GM18517 (cell line): ENCODE results near the gene PRCC.

ENCODE experiments used
- ATAC-seq: cut with Tn5 transposase; IDR thresholded peaks from one replicate; pipeline ENCODE4 v1.9.1; 2021; ENCODE audit warnings: mild to moderate bottlenecking, moderate library complexity; ENCODE audit not compliant: unreplicated experiment

Gene PRCC

DNA sequence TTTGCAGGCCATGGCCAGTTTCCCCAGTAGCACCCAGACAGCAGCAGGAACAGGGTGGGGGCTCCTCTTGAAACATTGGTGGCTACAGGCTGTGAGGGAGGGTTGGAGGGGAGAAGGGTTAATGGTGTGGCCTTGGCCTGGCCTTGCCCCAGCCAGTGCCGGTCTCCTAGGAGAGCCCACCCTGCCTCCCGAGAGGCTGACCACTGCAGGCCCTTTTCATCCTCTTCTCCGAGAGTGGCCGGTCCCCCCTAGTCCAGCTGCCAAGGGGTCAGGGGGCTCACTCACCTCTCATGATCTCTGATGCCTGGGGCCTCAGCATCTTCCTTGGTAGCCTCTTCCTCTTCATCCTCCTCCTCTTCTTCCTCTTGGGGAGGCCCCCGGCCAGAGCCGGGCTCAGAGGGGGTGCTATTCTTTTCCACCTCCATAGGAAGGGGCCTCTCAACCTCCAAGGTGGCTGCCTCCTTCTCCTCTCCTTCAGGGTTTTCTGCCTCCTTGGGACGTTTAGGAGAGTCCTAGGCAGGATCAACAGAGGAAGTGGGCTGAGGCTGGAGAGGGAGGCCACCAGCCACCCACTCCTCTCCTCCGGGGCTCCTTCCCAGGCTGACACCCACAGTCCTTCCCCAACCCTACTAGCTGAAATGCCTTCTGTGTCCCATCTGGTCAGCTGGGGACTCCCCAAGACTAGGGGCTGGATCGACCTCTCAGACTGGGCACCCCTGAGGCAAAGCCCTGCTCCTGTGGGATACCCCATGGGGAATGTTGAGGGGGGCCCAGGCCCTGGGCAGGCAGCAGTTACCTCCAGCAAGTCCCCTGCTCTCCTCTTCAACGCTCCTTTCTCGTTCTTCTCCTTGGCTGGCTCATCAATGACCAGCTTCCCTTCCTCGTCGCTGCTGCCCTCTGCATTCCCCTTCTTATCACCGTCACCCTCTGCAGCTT, 23.7 kb upstream of the PRCC start:
- no peak for ATAC-seq

DNA sequence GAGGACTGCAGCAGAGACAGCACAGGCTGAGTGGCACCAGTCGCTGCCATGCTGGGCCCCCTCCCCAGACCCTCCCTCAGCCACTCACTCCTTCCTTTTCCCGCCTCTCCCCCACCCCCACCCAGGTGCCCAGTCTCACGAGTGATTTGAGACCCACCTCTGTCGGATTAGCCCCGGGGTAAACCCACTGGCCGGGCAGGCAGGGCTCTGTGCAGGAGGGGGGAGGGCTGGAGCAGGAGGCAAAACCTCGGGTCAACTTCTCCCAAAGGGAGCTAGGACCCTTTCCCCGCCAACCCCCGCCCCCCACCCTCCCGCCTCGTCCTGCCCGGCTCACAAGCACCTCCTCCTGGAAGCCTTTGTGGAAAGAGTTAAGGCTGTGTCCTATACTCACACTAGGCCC, 23.0 kb upstream of the PRCC start:
- ATAC-seq = no peak

GRCh38 chr1:156744786-156745419, 22.4 kb upstream of the PRCC start:
- no peak for ATAC-seq

GRCh38 chr1:156745881-156746280, 21.5 kb upstream of the PRCC start:
- no peak for ATAC-seq

DNA sequence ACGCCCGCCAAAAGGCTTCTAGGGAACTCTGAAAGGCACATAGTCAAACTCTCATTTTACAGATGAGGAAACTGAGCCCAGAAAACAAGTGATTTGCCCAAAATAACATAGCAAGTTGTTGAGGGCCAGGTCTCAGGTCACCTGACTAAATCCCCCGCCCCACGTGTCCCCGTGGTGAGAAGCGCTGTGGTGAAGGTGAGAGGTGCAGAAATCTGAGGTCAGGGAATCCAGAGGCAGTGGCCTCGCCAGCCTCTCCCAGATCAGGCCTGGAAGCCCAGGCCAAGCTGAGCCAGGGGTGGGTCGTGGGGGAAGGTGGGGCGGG, 21.0 kb upstream of the PRCC start:
- no peak for ATAC-seq

DNA sequence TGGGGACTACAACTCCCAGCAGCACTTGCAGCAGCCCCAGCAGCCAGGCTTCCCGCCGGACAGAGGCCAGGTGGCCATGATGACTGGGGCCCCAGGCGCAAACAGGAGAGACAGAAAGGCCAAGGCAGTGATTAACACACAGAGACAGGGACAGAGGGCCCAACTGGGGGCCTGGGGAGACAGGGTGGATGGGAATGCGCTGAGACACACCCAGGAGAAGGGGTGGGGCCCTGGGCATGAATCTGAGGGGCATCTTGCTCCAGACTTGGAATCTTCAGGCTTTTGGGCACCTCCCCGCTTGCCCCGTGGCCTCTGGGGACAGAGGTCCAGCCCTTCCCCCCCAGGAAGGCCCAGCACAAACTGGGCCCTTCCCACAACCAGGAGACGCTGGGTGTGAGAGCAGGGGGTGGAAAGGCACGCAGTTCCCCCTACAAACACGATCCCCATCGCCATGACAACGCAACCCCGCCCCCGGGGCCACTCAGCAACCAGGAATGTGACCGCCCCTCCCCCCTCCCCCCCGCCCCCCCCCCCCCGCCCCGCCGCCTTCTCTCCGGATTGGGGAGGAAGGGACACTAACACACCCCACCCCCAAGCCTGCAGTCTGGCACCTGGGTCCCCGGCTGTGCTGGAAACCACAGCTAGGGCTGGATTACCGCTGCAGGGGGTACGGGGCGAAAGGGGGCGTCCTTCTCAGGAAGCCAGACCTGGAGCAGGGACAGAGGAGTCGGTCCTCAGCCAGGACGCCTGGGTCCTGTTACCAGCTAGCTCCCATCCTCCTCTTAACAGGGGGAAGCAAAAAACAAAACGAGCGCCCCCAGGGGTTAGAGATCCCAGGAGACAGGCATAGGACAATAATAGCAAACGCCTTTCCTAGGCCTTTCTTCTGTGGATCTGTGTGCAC, 20.4 kb upstream of the PRCC start:
- no peak for ATAC-seq

DNA sequence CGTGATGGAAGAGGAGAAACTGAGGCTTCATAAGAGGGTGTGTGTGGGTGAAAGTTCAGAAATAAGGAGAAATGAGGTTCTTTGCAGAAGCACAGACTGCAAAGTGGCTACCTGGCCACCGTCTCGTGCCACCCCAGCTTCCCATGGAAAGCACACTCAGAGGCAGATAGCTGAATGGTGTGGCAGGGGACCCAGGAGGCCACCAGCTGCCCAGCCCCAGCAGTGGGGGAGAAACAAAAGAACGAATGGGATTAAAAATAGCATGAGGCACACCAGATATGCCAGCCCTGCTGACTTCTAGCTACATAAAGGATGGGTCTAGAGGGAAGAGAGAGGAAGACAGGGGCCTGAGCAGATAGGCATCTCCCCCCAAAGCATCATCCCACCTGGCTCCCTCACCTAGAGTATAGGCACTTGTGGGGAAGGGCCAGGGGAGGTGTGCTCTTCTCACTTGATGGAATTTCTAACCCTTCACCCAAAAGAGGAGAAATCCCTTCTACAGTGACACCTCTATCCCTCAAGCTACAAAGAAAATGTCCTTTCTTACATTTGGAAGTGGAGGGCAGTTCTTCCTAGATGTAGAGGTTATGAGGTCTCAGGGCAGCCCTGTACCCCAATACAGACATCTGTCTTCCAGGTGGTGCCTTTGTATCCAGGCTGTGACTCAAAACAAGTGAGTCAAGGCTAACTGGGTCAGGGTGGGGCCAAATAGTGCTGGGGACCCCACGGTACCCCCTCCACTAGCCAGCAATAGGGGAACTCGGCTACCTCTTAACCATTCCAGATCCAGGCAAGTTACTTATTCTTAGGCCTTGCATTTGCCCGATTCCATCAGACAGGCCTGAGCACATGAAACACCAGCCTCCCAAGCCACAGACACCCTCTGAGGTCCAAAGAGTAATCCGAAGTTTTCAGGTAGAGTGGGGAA, 19.3 kb upstream of the PRCC start:
- no peak for ATAC-seq

DNA sequence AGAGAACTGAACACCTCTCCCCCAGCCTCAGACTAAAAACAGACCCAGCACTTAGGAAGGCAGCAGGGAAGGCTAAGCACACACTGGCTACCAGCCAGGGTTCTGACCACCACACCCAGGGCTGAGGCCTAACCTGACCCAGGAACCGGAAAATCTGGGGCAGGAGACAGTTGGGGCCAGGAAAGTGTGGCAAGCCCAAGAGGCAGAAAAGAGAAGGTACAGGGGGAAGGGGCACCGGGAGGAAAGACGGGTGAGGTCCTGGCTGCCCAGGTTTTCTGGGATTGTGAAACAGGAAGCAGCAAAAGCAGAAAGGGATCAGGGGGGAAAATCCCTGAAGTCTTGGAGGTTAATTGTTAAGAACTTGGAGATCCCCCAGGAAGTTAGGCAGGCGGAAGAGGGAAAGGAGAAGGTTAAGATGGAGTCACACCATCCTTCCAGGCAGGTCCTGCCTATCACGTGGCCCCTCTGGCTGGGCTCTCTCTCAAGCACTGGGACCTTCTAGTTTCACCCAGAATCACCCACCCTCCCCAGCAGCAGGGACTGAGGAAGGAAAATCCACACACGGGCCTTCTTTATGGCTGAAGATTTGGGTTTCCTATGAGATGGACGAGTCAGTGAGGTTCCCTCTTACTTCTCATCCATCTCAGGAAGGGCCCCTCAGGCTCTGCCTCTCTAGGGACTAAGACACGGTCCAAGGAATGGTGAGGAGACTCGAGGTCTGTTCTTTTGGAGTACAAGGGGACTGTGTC, 18.5 kb upstream of the PRCC start:
- ATAC-seq = no peak

DNA sequence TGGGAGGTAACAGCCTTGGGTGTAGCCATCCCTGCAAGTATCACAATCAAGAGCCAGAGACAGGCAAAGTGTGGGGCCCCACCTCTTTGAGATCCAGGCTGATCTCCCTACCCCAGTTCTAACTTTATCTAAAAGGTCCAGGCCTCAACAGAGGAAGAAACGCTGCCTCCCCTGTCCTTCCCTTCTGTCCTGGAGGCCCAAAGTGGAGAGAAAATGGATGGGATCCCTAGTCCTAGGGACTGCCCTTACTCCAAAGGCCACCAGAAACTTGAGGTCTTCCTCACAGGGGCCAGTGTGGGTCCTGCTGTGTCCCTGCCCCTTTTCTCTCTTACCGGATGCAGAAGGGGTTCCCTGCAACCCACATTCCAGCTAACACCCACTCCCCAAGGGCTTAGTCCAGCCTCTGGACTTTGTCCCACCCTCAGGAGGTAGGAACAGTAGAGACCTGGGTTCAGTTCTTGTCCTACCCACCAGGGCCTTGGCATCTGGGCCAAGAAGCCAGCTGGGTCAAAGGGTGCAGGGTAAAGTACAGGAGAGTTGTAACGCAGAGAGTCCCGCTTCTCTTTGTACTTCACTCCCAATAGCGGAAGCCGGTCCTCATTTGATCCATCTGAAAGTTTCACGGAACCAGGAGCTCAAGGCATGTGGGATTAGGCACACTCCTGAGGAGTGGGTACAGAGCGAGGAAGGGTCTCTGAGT, 17.8 kb upstream of the PRCC start:
- no peak for ATAC-seq

GRCh38 chr1:156750191-156750672, 17.1 kb upstream of the PRCC start:
- ATAC-seq = no peak

GRCh38 chr1:156750711-156751450, 16.5 kb upstream of the PRCC start:
- no peak for ATAC-seq

DNA sequence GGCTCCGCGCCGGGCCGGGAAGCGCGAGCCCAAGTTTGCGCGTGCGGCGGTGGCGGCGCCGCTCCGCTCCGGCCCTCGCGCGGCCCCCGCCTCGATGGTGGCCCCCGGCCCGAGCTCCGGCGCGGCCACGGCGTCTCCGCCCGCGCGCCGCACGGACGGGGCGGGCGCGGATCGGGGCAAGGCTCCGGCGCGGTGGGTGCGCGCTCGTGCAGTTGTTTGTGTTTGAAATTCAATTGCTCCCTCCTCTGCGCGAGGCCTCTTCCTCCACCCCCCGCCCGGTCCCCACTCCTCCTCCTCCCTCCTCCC, 15.9 kb upstream of the PRCC start, which contains the start of gene HDGF:
Gene HDGF, minus strand, starts transcription at position 225 of the 306 bp plus-strand sequence. CDS start 246 bp downstream, outside the sequence.
- peak; percentile 6 for ATAC-seq

GRCh38 chr1:156751757-156752481, 15.4 kb upstream of the PRCC start:
- peak; percentile 52 for ATAC-seq

GRCh38 chr1:156752843-156753482, 14.4 kb upstream of the PRCC start:
- ATAC-seq = no peak

GRCh38 chr1:156754219-156754618, 13.1 kb upstream of the PRCC start:
- ATAC-seq = no peak

GRCh38 chr1:156755527-156755950, 11.8 kb upstream of the PRCC start:
- no peak for ATAC-seq

GRCh38 chr1:156756355-156756754, 11.0 kb upstream of the PRCC start:
- ATAC-seq = no peak
